NOMO-1 treated with DMSO at 0.1 percent for 48 hours (cell line): ENCODE measurements around the gene ARSH.
A peak's percentile ranks its signal among the peaks of the same experiment; 100 is the strongest.
"Not testable (repeated sequence)": the region's sequence is repeated elsewhere in the genome, so short reads cannot be mapped to it uniquely, and the experiment has no call there.

Experiments
- DNase-seq: peaks from one replicate; lab custom pipeline; 2025; ENCODE audit not compliant: unreplicated experiment; lab: John Stamatoyannopoulos, UW

ARSH gene

GRCh38 chrX:3029129-3029528 lies 22.8 kb downstream of the ARSH start:
- no peak for DNase-seq

GRCh38 chrX:3037218-3037617 lies 30.9 kb downstream of the ARSH start:
- DNase-seq, result no peak

DNA sequence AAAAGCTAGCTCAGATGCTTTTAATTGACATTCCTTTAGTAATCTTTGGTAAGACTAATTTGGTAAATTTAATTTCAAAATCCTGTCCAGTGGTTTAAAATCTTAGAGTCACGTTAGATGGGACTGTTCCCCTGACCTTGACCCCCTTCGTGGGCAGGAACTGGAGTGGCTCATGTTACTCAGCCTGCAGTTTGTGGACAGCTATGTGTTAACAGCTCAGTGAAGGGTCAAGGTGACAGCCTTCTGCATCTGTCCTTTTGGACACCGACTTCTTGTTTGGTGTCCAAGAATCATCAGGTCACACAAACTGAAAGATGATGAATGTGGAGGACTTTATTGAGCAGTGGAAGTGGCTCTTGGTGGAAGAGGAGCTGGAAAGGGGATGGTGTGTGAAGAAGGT lies 37.9 kb downstream of the ARSH start:
- no peak for DNase-seq

DNA sequence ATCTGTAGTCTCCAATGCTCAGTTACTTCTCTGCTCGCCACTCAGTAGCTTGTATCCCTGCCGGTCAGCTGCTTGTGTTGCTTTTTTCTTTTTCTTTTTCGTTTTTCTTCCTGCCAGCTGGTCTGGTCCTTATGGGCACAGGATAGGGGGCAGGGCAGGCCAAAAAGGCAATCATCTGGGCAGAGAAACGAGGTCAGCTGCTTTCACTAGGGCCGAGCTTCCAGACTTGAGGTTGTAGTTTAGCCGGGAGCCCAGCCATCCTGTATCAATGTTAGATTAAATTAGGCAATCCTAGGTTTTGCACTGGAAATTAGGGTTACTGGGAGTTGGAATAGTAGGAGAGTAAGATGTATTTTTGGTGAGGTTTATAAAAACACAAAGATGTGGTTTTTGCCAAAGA lies 38.3 kb downstream of the ARSH start:
- no peak for DNase-seq

DNA sequence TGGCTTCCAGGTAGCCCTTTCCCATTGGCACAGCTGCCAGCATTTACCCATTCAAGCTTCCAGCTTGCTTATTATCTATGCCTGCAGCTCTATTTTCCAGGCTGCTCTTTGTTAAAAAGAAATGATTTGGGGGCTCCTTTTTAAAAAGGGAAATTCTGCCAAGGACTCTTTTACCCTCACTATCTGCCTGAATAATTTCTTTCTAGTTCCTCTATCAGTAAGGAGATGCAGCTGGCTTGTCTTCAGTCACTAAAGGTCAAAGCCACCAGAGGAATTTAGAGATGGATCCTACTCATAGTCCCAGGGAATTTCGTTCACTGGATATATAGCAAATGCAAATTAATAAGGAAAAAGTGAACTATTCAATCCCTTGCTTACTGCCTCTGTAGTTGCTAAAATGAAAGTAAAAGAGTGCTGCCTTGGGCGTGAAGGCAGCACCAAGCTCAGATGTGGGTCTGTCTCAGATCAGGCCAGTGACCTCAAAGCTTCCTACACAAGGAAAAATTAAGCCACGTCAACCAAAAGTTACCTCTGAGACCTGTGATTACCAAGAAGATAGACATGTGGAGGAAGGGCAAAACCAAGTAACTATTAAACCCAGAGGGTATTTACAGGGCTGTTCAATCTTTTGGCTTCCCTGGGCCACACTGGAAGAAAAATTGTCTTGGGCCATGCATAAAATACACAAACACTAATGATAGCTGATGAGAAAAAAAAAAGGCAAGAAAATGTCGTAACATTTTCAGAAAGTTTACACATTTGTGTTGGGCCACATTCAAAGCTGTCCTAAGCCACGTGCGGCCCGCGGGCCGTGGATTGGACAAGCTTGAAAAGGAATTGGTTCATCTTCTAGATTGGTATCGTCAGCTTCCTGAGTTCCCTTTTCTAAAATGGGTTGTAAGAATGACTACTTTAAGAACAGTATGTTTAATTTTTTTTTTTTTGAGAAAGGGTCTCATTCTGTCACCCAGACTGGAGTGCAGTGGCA lies 40.2 kb downstream of the ARSH start:
- DNase-seq, result peak; percentile 49

- DNase-seq, result not testable (repeated sequence)
Observed at GRCh38 chrX:3050523-3051175, 44.3 kb downstream of the ARSH start.

- DNase-seq, result no peak
Observed at GRCh38 chrX:3052860-3053259, 46.5 kb downstream of the ARSH start.

DNA sequence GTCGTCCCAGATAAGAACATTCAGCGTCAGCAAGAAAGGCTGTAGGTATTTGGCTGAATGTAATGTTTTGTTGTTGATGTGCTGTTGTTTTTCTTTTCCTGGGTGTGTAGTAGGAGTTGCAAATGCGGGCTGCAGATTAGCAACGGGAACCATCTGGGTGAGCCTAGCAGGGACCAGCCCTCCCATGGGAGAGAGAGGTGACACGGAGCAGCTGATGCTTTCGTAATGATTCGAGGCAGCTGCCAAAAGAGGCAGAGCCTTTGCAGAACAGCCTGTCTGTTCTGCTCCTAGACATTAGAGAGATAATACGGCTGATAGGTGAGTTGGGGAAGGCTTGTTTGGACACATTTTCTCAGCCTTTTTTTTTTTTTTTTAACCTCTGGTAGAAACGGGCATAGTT lies 60.2 kb downstream of the ARSH start:
- no peak for DNase-seq

- DNase-seq, result no peak
Observed at GRCh38 chrX:3075959-3076358, 69.6 kb downstream of the ARSH start.

- no peak for DNase-seq
Observed at GRCh38 chrX:3076416-3076991, 70.2 kb downstream of the ARSH start.
